SHP77 (cell line): ENCODE measurements around the gene ADGRD1.
"Not testable (repeated sequence)": the region's sequence is repeated elsewhere in the genome, so short reads cannot be mapped to it uniquely, and the experiment has no call there.

ENCODE experiments used
- DNase-seq, 2 experiments: peaks; one replicate each; lab custom pipeline; 2025; lab: John Stamatoyannopoulos, UW

The ADGRD1 gene

DNA sequence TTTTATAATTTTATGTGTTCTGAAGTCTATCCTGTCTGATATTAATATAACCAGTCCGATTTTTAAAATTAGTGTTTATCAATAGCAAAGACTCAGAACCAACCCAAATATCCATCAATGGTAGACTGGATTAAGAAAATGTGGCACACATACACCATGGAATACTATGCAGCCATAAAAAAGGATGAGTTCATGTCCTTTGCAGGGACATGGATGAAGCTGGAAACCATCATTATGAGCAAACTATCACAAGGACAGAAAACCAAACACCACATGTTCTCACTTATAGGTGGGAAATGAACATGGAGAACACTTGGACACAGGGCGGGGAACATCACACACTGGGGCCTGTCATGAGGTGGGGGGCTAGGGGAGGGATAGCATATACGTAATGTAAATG is 16.2 kb upstream of the ADGRD1 start:
- not testable (repeated sequence) for DNase-seq

DNA sequence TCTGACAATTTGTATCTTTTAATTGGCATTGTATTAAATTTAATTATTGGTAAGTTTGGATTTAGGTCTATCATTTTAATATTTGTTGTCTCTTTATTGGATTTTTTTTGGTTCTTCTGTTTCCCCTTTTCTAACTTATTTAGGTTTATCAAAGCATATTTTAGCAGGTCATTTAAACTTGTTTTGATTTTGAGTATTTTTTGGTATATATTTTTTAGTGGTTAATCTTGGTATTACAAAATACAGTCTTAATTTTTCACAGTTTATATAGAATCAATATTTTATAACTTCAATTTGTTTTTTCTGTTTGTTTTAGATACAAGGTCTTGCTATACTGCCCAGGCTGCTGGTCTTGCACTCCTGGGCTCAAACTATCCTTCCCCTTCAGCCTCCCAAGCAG is 15.5 kb upstream of the ADGRD1 start:
- DNase-seq: no peak

DNA sequence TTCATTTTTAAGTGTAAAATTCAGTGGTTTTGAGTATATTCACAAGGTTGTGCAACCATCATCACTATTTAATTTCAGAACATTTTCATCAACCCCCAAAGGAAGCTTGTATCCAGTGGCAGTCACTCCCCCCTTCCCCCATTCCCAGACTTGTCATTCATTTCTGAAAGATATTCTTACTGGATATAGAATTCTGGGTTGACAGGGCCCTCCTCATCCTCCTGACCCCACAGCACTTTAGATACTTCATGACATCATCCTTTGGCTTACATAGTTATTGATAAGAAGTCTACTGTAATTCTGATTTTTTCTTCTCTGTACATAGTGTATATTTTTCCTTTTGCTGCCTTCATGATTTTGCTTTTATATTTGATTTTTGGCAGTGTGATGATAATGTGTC is 8.8 kb upstream of the ADGRD1 start:
- no peak for DNase-seq

DNA sequence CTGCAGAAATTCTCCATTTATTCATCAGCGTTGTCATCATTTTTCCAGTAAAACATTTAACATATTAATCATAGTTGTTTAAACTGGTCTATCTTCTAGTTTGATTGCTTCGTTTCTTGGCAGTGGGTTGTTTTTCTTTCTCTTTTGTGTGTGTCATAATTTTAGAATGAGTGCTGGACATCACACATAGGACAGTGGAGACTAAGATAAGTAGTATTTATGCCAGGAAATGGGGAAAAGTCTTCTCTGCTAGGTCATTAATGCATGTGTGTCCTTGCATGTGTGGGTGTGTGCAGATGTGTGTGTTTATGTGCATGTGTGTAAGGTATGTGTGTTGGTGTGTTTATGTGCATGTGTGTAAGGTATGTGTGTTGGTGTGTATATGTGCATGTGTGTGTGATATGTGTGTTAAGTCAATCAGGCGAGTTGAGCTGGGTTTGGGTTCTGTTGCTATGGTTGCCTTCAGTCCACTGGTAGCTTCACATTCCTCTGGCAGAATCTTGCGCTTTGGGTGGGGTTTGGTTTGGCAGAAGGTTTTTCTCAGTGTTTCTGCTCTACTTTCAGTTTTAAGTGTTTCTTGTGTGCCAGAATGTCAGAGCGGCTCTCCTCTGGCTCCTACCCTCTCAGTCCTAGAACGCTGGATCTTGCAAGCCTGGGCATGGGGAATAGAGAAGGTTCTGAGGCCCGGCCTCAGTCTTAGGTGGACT is 7.8 kb upstream of the ADGRD1 start:
- no peak for DNase-seq

DNA sequence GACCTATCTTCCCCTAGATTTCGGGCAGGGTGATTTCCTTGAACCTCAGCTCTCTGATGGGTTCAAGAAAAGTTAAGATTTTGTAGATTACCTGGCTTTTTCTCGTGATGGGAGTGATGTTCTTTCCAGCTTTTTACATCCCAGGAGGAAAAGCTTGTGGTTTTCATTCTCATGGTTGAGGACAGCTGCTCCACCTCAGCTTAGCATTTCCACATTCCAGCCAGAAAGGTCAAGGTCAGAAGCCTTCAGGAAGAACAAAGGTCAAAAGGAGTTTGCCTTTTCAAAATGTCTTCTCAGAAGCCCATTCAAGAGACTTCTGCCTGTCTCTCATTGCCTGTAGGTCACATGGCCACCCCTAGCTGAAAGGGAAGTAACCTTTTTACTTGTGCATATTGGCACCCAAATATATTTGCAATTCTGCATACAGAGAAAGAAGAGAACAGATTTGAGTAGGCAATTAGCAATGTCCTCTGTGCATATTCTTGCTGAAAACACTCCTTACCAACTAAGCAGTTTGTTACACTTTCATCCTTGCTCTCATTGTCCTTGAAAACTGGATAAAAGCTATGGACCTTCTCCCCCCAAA is 6.6 kb upstream of the ADGRD1 start:
- DNase-seq: no peak

DNA sequence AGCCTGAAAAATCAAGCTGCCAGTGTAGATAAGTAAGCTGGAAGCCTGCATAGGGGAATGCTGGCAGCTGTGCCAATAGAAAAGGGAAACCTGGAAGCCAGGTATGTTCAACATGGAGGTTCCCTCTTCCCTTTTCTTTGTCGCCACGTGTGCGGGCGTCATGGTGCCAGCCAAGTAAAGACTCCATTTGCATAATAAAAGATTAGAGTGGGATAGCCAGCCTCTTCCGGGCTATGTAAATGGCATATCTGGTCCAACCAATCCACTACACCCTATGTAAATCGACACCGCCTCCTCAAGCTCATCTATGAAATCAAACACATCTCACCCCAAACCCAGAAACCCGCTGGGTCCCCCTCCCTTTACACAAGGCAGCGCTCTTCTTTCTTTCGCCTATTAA is 5.6 kb upstream of the ADGRD1 start:
- peak in 1 of 2 experiments; percentile 5 for DNase-seq

DNA sequence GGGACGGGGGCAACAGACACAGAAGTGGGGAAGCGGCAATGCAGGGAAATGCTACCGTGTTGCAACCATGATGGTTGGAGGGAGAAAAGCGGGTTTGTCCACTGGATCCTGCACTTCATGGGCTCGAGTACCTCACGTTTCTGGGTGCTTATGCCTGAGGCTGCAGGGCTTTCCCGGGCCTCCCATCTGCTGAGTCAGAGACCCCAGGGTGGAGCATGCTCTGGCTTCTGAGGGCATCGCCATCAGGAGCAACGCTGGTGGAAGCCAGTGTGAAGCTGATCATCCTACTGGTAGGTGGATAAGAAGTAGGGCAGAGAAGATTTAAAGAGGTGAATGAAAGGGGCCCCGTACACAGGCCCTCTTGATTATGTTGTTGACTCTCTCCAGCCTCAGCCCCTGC is 5.0 kb upstream of the ADGRD1 start:
- no peak for DNase-seq

DNA sequence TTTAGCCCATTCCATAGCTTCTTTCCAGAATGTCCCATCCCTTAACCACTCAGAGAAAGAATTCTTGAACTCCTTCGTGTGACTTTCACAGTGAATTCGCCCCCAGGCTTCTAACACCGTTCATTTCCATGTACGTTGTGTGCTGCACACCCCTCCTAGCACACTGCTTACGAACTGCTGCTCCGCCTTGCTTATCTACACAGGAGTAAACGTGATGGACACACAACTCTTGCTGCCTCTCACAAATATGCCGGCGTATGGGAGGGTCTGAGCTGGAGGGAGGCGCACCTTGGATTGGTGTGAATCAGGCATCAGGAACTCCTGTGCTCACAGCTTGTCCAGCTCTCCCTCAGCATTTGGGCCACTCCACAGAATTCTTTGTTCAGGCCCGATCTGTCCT is 3.9 kb upstream of the ADGRD1 start:
- DNase-seq: no peak

DNA sequence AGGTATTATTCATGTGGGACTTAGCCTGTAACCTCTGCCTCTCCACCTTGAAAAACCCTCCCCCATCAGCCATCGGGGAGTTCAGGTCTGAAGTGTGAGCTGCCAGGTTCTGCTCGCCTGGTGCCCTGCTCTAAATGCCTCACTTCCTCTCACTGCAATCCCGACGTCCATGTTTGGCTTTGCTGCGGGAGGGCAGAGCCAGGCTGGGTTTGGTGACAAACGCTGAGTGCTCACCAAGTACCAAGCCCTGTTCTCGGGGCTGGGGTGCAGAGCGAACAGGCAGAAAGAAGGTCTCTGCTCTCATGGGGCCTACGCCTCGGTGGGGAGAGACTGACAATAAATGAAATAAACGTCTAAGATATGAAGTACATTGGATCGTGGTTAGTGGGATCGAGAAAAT is 2.1 kb upstream of the ADGRD1 start:
- DNase-seq: no peak

DNA sequence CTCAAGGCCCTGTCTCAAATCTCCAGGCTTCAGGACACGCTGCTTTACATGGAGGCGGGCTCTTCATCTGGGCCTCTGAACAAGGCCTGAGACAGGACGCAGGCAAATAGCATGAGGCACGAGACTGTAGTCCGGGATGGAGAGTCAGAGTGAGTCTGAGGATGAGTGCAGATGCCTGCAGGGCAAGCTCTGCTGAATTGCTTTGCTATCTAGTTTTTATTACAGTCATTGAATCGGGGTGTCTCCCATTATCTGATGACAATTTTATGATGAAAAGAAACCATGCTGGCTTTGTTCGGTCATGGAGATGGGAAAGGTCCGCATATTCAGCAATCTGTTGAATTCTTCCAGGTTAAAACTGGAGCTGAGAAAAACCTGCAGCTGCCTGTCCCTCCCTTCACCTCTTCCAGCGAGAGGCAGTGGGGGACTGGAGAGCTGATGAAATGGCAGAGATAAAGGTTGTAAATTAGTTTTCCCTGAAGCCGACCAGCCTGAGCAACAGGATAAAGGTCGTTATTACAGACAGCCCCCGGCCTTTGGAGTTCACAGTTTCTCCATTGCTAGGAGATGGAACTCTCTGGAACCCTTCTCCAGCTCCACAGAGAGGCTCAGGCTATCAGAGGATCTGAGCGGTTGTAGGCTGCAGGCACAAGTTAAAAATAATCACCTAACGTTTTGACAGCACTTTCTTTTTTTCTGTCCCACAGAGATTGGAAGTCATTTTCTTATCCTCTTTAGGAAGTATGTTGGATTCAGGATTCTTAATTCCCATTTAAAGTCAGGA is 1.3 kb upstream of the ADGRD1 start:
- DNase-seq: no peak

DNA sequence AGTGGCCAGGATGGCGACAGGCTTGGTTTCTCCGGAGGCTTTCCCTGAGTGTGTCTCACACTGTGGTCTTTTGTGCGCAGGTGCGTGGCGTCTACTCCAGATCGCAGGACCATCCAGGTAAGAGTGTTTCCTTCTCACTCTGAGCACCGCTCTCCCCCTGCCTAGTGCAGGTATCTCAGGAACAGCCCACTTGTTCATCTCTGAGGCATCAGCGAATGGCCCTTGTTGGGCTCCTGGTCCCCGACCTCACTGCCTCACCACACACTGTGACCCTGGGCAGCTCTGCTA is 781 bp downstream of the ADGRD1 start:
- no peak for DNase-seq

DNA sequence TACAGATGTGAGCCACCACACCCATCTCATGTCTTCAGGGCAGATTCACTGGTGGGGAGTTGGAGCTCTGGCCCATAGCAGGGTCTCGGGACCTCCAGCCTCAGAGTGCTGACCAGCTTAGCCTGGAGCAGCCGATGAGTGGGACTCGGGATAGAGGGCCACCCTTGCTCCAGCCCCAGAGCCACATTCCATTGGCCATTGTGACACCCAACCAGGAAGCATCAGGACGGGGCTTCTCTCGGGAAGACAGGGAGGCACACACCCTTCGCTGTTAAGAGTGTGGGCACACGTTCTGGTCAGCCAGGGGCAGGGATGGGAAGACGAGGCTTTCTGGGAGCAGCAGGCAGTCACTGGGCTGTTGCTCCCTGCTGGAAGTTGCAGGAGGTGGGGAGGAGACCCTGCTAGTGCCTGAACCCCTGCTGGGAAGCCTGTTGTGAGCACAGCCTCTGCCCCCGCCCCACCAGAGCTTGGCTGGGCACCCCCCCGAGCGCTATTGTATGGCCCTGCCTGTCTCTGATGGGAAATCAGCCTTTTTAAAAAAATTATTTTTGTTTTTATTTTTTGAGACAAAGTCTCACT is 1.6 kb downstream of the ADGRD1 start:
- no peak for DNase-seq

DNA sequence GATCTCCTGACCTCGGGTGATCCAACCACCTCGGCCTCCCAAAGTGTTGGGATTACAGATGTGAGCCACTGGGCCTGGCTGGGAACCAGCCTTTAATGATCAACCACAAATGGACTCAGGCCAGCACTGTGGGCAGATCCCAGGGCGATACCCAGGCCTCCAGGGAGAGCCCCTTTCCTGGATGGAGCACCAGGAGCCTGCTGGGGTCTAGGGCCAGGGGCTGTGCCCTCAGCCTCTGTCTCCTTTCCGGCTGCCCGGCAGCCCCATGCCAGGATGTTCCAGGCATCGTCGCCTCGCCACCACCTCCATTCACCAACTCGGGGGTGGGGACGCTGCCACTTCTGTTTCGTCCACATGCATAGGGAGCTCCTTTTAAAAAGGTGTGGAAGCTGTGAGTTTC is 2.3 kb downstream of the ADGRD1 start:
- DNase-seq: no peak

DNA sequence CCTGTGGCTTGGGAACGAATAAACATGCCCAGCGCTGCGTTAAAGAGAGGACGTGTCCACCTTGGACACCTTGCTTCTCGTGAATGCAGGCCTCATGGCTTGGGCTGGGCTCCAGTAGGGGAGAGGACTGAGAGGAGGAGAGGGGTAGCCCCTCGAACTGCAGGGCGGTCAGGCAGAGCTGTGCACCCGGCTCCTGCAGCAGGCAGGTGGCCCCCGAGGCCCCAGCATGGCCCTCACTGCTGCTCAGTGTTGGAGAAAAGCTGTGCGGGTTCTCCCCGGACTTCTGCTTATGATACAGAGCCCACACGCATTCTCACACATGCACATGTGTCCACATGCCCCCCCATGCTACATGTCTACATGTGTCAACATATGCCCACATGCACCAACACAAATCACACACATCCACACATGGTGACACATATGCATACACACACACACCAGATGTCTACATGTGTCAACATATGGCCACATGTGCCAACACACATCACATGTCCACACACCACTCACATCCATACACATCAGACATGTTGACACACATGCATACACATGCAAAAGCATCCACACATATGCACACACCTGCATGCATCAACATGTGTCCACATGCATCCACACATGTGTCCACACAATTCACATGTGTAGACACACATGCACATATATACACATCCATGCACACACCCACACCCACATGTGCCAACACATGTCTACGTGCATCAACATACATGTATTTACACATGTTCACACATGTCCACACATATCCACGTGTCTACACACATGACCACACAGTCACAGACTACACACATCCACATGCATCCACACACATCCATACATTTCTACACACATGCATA is 3.0 kb downstream of the ADGRD1 start:
- no peak for DNase-seq

DNA sequence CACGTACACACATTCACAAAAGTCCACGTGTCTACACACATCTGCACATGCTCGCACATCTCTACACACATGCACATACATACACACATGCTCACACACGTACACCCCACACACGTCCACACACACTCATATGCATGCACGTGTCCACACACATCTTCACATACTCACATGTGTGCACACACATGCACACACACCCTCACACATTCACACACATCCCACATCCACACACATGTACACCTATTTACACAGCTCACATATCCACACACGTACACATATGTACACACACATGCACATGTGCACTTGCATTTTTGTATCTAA is 3.6 kb downstream of the ADGRD1 start:
- DNase-seq: no peak

DNA sequence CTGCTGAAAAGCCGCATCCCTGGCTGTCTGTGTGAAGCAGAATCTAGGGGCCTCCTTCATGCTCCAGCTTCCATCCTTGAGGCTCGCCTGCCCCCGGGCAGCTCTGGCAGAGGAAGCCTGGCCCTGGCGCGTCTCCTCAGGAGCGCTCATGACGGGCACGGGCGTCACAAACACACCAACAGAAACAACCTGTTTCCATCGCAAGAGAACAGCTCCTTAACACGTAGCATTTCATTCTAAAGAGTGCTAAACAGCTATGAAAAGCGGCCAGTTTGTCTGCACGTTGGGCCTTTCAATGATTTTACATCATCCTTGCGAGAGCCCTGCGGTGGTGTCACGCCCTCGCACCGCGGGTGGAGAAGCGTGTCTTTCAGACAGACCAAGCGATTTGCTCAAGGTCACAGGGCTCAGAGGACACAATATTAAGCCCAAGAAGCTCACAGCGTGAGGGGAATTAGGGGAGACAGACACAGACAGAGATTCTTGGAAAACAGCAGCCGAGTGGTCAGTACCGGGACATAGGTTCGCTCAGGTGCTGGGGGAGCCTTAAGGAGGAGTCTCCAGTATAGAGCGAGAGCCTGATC is 4.9 kb downstream of the ADGRD1 start:
- no peak for DNase-seq

DNA sequence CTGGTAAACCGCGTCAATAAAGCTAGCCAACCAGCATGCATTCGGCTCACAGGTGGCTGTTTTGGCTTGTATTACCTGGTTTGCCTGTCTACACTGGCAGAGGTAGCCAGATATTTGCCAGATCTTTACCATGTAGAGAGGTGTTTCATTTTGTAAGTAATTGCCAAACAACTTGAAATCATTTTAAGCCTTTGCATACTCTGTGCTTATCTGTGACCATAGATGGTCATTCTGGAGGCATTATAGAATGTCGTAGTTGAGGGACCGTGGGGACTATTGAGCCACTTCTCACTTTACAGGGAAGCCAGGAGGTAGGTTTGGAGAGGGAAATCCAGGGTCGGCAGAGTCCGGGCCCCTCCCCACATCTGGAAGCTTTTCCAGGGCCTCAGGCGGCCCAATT is 5.9 kb downstream of the ADGRD1 start:
- no peak for DNase-seq

DNA sequence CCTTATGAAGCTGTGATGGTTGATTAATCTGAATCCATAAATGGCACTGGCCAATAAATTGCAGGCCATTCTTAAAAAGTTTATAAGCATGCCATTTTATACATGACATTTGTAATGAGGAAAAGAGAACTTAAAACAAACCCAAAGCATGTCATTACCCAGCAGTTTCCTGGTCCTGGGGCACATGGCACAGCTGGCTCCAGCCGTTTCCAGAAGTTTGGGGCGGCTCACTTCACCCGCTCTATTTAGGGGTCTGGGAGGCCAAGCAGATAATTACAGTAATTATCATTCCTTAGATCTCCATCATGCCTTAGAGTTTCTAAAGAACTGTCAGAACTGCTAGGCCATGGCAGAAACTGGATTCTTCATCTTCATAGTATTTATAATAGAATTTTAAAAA is 6.4 kb downstream of the ADGRD1 start:
- no peak for DNase-seq

DNA sequence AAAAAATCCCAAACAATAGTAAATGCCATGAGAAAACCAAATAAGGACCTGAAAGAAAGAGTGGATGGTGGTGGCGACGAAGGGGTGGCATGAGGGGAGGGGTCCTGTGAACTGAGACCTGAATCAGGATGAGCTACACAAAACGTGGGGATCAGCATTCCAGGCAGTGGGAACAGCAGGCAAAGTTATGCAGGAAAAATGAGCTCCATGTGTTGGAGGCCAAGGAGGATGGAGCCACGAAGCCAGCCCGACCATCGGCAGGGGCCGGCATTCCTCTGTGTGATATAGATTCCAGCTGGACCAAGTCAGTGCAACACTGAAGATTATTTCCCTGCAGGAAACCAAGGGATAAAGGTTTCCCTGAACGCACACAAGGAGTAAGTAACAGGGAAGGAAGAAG is 7.1 kb downstream of the ADGRD1 start:
- no peak for DNase-seq

DNA sequence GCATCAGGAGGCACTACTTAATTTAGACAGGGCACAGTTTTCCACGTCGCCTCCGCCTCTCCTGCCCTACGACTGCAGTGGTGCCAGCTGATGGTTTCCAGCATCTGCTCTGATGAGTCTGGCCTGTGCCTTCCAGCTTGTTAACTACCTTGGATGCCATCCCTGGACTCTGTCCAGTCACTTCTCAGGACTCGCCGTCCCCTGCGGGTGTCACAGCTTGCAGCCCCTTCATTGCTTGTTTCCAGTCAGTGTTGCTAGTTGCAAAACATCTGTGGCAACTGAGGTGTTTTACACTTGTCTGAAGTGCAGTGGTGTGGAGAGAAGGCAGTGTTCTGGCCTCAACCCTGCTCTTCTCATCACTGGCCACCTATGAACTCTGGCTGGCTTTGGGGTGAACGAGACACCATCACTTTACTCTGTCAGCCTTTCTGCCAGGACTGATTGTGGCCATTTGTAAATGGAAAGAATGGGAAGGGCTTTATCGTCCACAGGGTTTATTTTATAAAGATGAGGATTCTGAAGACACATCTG is 8.3 kb downstream of the ADGRD1 start:
- no peak for DNase-seq

DNA sequence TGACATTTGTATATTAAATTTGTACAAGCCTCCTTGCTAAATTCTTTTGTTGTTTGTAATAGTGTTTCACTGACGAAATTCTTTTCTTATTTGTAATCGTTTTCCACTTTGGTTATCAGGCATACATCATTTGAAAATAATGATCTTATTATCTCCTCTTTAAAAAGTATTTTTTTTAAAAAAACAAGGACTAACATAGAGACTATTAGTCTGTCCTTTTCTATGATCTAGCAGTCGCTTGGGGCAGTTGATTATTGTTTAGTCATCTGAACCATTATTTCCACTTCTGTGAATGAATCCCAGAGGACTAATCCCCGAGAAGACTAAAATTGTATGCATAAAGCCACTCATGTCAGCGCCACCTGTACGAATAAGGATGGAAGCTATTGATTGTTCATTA is 11.5 kb downstream of the ADGRD1 start:
- DNase-seq: no peak

DNA sequence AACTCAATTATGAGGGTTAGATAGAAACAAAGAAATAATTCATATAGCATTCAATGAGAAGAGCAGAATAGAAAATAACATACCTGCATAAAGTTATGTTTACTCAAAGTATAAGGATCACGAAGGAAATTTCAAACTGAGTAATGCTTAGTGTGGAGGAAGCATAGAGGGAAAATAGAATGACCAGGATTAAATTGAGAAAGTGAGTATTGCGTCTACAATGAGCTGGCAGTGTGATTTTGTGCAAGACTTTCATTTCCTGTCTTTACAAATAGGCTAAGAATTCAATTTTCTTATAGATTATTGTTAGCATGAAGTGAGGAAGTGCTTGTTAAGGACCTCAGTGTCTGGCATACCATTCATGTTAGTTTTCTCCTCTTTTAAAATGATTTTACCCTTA is 12.0 kb downstream of the ADGRD1 start:
- DNase-seq: no peak
